Measurements from ENCODE around the gene EDAR.

The EDAR gene

DNA sequence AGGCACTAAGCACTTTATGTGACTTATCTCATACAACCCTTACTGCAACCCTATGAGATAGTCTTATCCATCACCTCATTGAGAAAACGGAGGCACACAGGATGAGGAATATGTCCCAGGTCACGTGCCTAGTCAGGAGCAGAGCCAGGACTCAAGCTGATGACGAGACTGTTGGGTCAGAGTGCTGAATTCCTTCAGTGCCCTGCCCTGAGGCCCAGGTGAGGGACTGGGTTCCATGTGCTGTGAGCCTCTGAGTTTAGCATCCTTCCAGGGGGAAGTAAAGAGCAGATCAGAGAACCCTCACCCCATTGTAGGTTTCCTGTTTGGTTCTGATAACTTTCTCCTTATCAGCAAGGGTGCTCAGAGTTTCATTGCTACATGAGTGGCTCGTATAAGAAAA, 11.7 kb upstream of the EDAR start:
- DNase-seq: no peak

GRCh38 chr2:108998911-108999310, 9.9 kb upstream of the EDAR start:
- no peak for DNase-seq

DNA sequence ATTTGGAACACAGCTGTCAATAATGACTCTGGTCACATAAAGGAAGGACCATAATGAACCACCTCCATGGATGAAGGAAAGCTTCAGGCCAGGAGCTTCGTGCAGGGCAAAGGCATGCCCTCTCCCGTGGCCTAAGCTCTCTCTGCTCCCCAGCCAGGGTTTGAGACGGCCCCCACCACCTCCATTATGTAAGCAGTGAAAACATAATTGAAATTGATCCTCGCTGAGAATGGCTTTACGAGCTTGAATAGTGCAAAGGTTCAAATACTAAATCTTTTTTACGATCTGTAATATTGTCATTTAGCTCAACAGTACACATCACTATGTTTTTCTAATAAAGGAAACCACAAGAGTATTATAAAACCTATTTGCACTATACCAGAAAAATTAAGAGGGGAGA, 5.2 kb upstream of the EDAR start:
- DNase-seq: no peak

DNA sequence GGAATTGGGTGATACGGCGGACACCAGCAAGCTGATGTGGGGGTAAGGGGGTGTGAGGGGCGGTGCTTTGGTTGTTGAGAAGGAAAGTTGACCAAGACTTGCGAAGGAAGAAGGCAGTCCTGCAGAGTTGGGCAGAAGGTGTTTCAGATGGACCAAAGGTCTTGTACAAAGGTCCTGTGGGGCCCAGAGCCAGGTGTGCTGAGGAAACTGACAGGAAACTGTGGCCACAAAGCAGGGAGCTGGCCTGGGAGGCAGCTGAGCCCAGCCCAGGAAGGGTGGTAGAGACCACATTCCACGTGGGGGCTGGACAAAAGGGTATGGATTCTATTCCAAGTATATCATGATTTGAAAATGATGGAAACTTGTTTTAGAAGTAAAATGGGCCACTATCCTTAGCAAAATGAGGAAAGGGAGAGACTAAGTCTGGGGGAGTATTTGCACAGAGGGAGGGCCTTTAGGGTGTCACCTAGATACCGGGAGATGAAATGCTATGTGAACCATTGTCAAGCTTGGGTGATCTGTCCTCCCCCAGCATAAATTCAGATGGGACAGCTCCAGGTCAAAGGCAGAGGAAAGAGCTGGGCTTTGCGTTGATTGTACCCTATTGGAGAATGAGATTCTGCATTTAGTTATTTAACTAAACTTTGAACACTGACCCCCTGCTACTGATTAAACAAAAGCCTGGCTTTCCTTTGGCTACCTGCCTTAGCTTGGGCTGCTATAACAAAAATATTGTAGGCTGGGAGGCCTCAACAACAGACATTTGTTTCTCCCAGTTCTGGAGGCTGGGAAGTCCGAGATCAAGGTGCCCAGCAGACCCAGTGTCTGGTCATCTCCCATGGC, 4.3 kb upstream of the EDAR start:
- DNase-seq: no peak

DNA sequence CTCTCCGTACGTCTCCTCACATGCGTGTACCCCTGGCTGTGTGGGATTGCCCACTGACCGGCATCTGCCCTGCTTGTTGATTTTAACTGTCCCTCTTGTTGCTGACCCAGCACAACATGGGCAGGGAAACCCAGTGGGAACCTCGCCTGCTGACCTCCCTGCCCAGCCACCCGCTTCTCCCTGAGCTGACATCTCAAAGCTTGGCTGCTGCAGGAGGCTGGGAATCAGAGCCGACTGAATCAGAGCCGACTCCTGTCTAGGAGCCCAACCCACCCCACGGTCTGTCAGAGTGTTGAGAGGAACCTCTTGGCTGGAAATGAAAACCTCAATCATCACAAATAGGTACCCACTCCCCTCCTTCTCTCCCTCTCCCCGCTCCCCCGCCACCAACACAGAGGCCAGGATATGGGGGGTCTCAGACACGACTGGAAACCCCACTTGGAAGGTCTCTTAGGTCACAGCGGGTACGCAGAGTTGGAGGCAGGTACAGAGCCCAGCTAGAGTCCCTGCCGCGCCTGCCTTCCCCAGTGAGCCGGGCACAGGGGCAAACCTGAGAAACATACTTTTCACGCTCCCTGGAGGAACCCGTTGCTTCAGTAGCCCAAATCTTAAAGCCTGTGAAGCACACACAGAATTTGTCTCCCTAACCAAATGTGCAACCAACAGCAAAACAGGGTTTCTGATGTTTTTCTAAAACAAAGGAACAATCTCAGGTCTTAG, 784 bp downstream of the EDAR start:
- DNase-seq: no peak

DNA sequence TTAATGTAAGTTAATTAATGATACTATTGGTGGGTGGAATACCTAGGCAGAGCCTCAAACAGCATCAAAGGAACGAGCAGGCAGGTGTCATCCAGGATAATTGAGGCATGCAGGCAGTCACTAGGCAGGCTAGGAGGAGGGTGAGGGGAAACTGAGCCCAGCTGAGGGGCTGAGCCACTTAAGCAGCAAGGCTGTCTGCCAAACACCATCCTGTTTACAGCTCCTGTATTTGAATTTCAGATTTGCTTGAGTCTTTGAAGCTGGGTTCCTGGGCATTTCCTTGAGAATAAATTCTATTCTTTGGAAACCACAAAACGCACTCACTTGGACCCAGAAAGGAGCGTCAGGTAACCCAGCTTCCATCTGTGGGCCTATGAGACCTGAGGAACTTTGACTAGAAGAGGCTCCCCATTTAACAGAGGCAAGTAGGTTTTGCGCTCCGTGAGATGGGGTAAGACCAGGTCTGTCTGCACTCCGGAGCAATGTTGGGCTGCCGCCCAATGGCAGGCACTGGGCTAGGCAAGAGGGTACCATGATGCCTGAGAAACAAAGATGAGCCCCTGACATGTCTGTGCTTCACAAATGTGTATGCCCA, 2.0 kb downstream of the EDAR start:
- no peak for DNase-seq

DNA sequence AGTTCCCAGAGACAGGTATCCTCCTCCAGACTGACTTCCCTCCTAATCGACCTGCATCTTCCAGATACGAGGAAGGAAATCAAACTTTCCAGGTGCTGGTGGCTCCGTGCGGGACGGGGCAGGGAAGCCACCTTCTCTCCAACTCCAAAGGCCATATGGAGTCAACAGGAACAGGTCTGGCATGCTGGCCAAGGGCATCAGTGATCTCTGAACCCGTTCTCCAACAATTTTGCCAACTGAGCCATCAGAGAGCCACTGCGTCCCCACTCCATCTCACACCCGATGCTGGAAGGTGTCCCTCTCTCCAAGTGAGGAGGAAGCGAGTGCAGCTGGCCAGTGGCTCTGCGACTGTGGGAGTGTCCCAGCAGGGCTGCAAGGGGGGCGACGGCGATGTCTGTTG, 5.4 kb downstream of the EDAR start:
- no peak for DNase-seq

- DNase-seq: no peak
Measured at GRCh38 chr2:108983061-108983460, 6.0 kb downstream of the EDAR start.

- no peak for DNase-seq
Measured at GRCh38 chr2:108982259-108982679, 6.8 kb downstream of the EDAR start.

GRCh38 chr2:108981846-108982245, 7.2 kb downstream of the EDAR start:
- no peak for DNase-seq

DNA sequence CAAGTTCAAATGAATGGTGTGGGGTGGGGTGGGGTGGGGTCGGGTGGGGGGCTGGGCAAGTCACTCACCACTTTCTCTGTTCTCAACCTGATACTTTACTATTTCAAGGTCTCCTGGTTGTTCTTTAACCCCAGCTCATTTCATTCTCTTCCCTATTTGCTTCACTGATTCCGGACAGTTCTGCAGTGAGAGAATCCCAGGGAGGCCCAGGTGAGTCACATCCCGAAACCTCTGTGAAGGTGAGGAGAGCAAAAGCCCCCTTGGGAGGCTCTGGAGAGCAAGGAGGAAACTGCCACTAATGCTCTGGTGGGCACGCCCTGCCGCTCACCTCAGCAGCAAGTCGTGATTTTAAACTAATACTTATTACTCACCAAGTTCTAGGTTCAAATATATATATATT, 8.9 kb downstream of the EDAR start:
- DNase-seq: no peak

DNA sequence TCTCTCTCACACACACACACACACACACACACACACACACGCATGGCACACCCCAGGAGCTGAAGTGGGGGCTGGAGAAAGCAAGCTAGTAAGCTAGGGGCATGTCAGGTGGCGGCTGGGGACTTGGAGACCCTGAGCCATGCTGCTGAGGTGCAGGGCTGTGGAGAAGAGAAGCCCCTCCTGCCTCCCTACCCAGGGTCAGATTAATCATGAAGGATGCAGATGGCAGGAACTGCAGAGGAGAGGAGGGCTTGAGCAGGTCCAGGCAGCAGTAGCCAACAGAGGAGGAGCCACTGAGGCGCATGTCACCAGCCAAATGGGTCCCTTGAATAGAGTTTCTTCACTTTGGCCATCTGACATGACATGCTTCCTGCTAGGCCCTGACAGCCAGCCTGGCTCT, 9.6 kb downstream of the EDAR start:
- no peak for DNase-seq

DNA sequence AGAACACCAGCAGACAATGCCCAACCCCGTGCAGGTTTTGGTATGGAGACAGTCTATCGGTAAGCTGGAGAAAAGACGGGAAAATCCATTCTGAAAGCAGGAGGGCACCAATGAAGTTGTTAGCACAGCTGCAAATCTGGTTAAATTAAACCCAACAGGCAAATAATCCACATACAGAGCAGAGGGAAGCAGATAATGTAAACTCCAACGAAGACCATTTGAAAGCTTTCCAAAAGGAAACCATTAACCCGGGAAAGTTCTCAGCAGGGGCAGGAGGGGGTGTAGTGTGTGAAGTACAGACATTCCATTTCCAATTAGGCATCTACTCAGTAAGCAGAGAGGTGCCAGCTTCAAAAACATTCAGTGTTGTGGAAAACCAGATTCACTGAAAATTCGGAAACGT, 10.3 kb downstream of the EDAR start:
- no peak for DNase-seq

- DNase-seq: no peak
Measured at GRCh38 chr2:108975613-108976435, 13.2 kb downstream of the EDAR start.

DNA sequence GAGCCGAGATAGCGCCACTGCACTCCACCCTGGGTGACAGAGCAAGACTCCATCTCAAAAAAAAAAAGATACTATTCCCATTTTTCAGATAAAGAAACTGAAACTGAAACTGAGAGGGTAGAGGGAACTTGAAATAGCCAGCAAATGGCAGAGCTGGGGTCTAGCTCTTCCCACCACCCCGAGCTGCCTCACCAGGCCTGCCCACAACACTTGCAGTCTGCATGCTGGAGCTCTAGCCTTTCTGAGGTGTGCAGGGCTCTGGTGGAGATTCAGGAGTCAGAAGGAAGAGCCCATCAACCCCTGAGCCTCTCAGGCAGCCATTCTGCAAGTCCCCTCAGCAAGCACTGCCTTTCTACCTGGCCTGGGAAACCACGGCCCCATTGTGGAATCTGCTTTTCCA, 14.3 kb downstream of the EDAR start:
- no peak for DNase-seq

DNA sequence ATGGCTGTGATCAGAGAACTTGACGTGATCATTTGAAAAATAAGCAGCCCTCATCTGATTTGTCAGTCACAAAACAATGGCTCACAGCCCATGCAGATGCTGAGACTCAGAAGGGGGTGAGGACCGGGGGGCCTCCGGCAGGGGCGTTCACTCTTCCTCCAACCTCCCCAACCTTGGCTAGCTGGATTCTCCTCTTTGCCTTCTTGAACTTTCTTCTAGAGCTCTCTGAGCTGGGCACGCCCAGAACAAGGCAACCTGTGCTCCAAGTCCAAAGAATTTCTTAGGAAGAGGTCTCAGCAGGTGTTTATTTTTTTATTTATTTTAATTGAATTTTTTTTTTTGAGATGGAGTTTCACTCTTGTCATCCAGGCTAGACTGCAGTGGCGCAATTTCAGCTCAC, 16.4 kb downstream of the EDAR start:
- DNase-seq: no peak

GRCh38 chr2:108971661-108972566, 17.1 kb downstream of the EDAR start:
- no peak for DNase-seq

DNA sequence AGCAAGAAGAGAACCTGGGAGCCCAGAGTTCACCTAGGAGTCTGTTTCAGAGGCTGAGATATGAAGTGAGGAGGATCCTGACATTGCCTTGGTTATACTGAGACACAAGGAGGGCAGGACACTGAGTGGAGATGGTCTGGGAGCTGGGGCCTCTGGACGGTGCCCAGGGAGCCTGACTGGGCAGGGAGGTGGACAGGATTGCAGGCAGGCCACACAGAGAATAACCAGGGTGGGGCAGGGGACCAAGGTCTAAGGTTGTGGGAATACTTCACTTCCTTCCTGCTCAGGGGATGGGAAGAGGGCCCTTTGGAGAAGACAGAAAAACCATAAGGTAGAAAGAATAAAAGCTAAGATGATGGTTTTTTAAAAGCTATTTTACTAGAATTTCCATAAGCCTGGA, 18.7 kb downstream of the EDAR start:
- no peak for DNase-seq

GRCh38 chr2:108969856-108970255, 19.2 kb downstream of the EDAR start:
- no peak for DNase-seq

DNA sequence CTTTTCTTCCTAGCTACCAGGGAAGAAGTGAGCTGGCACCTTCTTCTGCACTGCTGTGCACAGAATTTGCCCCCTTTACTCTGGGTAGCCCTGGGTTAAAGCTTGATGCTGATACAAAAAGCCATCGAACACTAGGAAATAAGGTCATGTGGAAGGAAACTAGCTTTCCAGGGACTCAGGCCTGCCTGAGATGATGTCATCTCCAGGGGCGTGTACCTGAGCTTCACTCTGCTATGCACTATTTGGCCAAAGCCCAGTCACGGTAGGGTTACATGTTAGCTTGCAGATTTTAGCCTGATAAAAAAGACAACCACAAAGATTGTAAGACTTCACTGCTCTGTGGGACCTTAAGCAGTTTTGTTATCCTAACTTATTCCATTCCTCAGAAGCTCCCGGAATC, 20.4 kb downstream of the EDAR start:
- DNase-seq: no peak

DNA sequence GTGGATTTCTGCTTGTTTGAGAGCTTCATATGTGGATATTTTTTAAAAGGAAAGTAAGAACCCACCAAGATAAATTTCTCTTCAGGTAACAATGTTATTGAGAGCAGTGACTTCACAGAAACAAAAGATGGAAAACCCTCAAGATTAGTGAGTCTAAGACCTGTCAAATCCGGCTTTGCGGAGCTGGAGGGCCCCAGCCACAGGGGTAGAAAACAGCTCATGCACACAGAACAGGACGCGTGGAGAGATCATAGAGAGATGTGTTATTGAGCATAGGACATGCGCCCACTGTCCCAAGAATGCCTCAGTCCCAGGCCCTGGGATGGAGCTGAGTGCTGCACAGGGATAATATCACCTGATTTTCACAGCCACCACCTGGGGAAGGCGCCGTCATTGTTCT, 21.3 kb downstream of the EDAR start:
- no peak for DNase-seq

Data from NCI-H1048 (cell line).